Measurements from ENCODE around the gene KANSL3. TPM values are rescaled to one million over a fixed set of nuclear protein-coding genes. Genes with fewer than 3 reads are reported as not detected.
A peak's percentile ranks its signal among the peaks of the same experiment; 100 is the strongest.
"Not testable (repeated sequence)": the region's sequence is repeated elsewhere in the genome, so short reads cannot be mapped to it uniquely, and the experiment has no call there.

KANSL3 gene
- polyA plus RNA-seq, 4 donors = 13.5 to 39.7 (median 18.0) TPM

DNA sequence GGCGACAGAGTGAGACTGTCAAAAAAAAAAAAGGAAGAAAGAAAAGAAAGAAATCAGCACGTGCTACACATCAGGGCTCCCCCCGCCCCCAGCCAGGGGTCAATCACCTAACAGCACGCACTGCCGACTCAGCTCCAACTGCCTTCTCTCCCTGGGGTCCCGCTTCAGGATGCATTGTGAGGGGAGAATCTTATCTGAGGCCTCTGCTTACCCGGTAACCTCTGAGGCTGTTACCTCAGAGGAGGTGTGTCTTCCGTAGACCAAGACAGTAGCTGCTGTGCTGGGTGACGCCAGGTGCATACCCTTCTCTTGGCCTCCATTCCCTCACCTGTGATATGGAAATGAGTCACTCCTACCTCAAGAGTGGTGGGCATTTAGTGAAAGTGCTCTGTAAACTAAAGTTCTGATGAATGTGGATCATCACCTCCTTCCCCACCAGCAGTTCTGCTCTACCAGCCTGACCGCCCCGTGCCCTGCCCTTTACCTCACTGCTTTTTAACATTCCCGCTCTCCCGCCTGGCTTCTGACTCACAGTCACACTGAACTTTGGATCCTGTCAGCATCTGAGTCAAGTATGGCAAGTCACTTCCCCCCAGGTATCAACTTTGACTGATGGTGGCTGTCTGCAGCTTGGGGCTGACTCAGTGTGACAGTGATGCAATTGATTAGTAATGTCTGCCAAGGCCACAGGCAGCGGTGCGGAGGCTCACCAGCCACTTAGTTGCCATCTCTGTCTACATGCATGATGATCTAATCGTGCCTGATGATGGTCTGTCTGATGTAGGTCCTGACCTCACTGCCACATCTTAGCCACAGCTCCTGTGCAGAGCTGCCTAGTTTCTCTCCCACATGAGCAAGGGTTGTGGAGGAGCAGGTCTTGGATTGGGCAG is 81.4 kb downstream of the KANSL3 start:
- 14 to 59% (median 39%) methylated on average over 16 of the region's 16 CpGs for WGBS, 3 donors
- FAIRE-seq (no peak), DNase-seq (peak; percentile 95 to 99)
- Histone ChIP-seq H3K4me3 (ENCODE audit: low read depth in 1 of 3, low read length in 3 of 3) (peak overlapping the region in 1 of 3 donors; percentile 17), H3K27me3 (ENCODE audit: control insufficient read depth in 3 of 3, insufficient read depth in 3 of 3, low read length in 3 of 3) (no peaks in the 10 kb centered on the region), H3K36me3 (ENCODE audit: control insufficient read depth in 3 of 3, insufficient read depth in 2 of 3, low read depth in 1 of 3, low read length in 3 of 3) (peaks cover 0 to 11% (median 0%) of the 10 kb centered on the region in 3 donors), H3K9me3 (ENCODE audit: control insufficient read depth in 2 of 2, insufficient read depth in 1 of 2, low read depth in 1 of 2, low read length in 1 of 2) (peaks cover 0 to 8% of the 10 kb centered on the region in 2 donors), H3K27ac (ENCODE audit: low read depth in 1 of 3, low read length in 2 of 3) (peak overlapping the region in 2 of 3 donors; percentile 55 to 87), H3K4me1 (ENCODE audit: control insufficient read depth in 3 of 3, insufficient read depth in 2 of 3, low read depth in 1 of 3, low read length in 2 of 3) (peaks cover 0 to 11% (median 0%) of the 10 kb centered on the region in 3 donors)

- Histone ChIP-seq H3K4me3 (ENCODE audit: low read depth in 1 of 3, low read length in 3 of 3) (no peak overlapping the region), H3K9me3 (ENCODE audit: control insufficient read depth in 2 of 2, insufficient read depth in 1 of 2, low read depth in 1 of 2, low read length in 1 of 2) (peaks cover 0 to 8% of the 10 kb centered on the region in 2 donors), H3K36me3 (ENCODE audit: control insufficient read depth in 3 of 3, insufficient read depth in 2 of 3, low read depth in 1 of 3, low read length in 3 of 3) (peaks cover 0 to 25% (median 3%) of the 10 kb centered on the region in 3 donors), H3K27me3 (ENCODE audit: control insufficient read depth in 3 of 3, insufficient read depth in 3 of 3, low read length in 3 of 3) (no peaks in the 10 kb centered on the region), H3K4me1 (ENCODE audit: control insufficient read depth in 3 of 3, insufficient read depth in 2 of 3, low read depth in 1 of 3, low read length in 2 of 3) (peaks cover 0 to 15% (median 0%) of the 10 kb centered on the region in 3 donors), H3K27ac (ENCODE audit: low read depth in 1 of 3, low read length in 2 of 3) (no peak overlapping the region)
- 82 to 88% (median 87%) methylated on average over 14 of the region's 14 CpGs for WGBS, 3 donors
- FAIRE-seq (no peak), DNase-seq (no peak)
Observed at GRCh38 chr2:96555146-96555610, 82.9 kb downstream of the KANSL3 start.

- 39 to 47% (median 39%) methylated on average over 33 to 35 of the region's 35 CpGs for WGBS, 3 donors
- Histone ChIP-seq H3K9me3 (ENCODE audit: control insufficient read depth in 2 of 2, insufficient read depth in 1 of 2, low read depth in 1 of 2, low read length in 1 of 2) (peaks cover 0 to 8% of the 10 kb centered on the region in 2 donors), H3K36me3 (ENCODE audit: control insufficient read depth in 3 of 3, insufficient read depth in 2 of 3, low read depth in 1 of 3, low read length in 3 of 3) (peaks cover 0 to 26% (median 3%) of the 10 kb centered on the region in 3 donors), H3K27me3 (ENCODE audit: control insufficient read depth in 3 of 3, insufficient read depth in 3 of 3, low read length in 3 of 3) (no peaks in the 10 kb centered on the region), H3K4me1 (ENCODE audit: control insufficient read depth in 3 of 3, insufficient read depth in 2 of 3, low read depth in 1 of 3, low read length in 2 of 3) (peaks cover 0 to 19% (median 0%) of the 10 kb centered on the region in 3 donors), H3K4me3 (ENCODE audit: low read depth in 1 of 3, low read length in 3 of 3) (no peak overlapping the region), H3K27ac (ENCODE audit: low read depth in 1 of 3, low read length in 2 of 3) (no peak overlapping the region)
- FAIRE-seq = no peak
- peak; percentile 54 to 68 for DNase-seq
Observed at GRCh38 chr2:96554293-96555145, 83.6 kb downstream of the KANSL3 start.

DNA sequence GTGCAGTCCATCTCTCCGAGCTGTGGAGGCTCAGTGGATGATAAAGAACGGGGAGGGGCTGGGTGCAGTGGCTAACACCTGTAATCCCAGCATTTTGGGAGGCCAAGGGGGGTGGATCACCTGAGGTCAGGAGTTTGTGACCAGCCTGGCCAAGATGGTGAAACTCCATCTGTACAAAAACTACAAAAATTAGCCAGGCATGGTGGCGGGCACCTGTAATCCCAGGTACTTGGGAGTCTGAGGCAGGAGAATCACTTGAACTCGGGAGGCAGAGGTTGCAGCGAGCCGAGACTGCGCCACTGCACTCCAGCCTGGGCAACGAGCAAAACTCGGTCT is 84.2 kb downstream of the KANSL3 start:
- peaks cover 0 to 32% (median 3%) of the 10 kb centered on the region in 3 donors for H3K36me3 ChIP-seq (ENCODE audit: control insufficient read depth in 3 of 3, insufficient read depth in 2 of 3, low read depth in 1 of 3, low read length in 3 of 3)
- WGBS, 3 donors = 43 to 46% (median 45%) methylated on average over 8 to 9 of the region's 9 CpGs
- not testable (repeated sequence) for DNase-seq; H3K27ac ChIP-seq (ENCODE audit: low read depth in 1 of 3, low read length in 2 of 3); FAIRE-seq; H3K27me3 ChIP-seq (ENCODE audit: control insufficient read depth in 3 of 3, insufficient read depth in 3 of 3, low read length in 3 of 3); H3K9me3 ChIP-seq (ENCODE audit: control insufficient read depth in 2 of 2, insufficient read depth in 1 of 2, low read depth in 1 of 2, low read length in 1 of 2); H3K4me3 ChIP-seq (ENCODE audit: low read depth in 1 of 3, low read length in 3 of 3)
- H3K4me1 ChIP-seq (ENCODE audit: control insufficient read depth in 3 of 3, insufficient read depth in 2 of 3, low read depth in 1 of 3, low read length in 2 of 3) = peaks cover 0 to 25% (median 0%) of the 10 kb centered on the region in 3 donors

DNA sequence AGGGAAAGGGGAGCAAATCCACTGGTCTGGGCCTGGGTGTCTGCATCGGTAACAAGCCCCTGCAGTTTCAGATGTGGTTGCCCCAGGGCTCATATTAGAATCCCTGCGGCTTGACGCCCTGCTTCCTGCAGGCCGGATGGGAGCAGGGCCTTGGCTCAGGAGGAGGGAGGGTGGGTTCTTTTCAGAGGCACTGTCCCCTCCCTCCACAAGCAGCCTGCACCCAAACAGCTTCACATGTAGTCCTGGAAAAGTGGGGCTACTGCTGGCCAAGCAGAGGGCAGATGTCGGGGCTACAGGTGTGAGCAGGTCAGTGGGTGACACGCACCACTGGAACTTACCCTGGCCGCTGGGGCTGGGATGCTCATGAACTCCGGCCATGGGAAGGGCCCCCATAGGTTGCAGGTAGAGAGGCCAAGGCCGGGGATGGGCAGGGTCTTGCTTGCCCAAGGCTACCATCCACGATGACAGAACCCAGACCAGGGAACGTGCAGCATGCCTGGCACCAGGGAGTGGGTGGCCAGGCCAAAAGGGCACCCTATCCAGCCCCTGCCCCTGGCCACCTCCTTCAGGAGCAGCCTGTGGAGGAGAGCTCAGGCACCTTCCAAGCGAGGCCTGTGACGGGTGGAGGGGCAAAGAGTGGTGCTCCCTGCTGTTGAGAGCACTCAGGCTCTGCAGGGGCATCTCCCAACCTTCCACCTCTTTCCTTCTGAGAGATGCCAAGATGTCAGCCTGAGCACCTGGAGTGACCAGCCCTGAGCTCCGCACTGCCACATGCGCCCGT is 84.7 kb downstream of the KANSL3 start:
- 87 to 94% (median 92%) methylated on average over 15 to 16 of the region's 16 CpGs for WGBS, 3 donors
- H3K27ac ChIP-seq (ENCODE audit: low read depth in 1 of 3, low read length in 2 of 3) = no peak overlapping the region
- H3K9me3 ChIP-seq (ENCODE audit: control insufficient read depth in 2 of 2, insufficient read depth in 1 of 2, low read depth in 1 of 2, low read length in 1 of 2) = peaks cover 0 to 8% of the 10 kb centered on the region in 2 donors
- H3K36me3 ChIP-seq (ENCODE audit: control insufficient read depth in 3 of 3, insufficient read depth in 2 of 3, low read depth in 1 of 3, low read length in 3 of 3) = peaks cover 0 to 38% (median 3%) of the 10 kb centered on the region in 3 donors
- DNase-seq = no peak
- no peak overlapping the region for H3K4me3 ChIP-seq (ENCODE audit: low read depth in 1 of 3, low read length in 3 of 3)
- peaks cover 0 to 31% (median 0%) of the 10 kb centered on the region in 3 donors for H3K4me1 ChIP-seq (ENCODE audit: control insufficient read depth in 3 of 3, insufficient read depth in 2 of 3, low read depth in 1 of 3, low read length in 2 of 3)
- FAIRE-seq = no peak
- no peaks in the 10 kb centered on the region for H3K27me3 ChIP-seq (ENCODE audit: control insufficient read depth in 3 of 3, insufficient read depth in 3 of 3, low read length in 3 of 3)

DNA sequence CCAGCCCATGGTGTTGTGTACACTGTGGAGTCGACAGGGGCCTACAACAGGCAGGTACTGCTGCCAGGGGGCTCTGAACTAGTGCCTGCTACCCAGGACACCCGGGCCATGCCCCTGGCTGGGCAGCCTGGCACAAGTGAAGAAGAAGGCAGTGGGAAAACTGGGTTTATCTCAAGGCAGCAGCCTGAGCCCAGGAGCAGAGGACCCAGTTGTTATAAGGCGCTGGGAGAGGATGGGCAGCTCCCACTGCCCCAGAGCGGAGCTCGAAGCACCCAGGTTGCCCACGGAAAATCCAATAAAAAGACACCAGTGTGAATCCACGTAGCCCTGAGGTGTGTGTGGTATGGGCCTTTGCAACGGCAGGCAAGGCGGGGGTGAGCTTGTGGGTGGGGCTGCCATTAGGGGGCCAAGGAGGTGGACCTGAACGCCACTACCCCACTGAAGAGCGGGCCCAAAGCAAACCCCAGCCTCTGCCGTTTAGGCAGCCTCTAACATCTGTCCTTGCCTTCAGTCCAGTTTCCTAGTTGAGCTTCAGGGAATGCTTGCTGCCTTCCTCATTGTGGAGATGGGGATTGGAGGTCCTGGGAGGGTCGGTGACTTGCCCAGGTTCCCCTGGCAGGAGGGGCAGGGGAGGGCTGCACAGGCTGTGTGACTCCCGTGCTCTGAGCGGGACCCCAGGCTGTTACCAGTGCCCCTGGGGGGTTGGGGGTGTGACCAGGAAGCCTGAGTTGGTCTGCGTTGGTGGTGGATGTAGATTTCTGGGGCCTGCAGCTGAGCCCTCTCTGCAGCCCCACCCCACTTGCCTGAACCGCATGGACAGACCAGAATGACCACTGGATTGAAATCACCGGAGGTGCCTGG is 85.6 kb downstream of the KANSL3 start:
- FAIRE-seq = no peak
- 86 to 88% (median 86%) methylated on average over 18 of the region's 18 CpGs for WGBS, 3 donors
- H3K27ac ChIP-seq (ENCODE audit: low read depth in 1 of 3, low read length in 2 of 3) = no peak overlapping the region

GRCh38 chr2:96551605-96552314 is 86.4 kb downstream of the KANSL3 start:
- H3K4me3 ChIP-seq (ENCODE audit: low read depth in 1 of 3, low read length in 3 of 3) = no peak overlapping the region
- H3K36me3 ChIP-seq (ENCODE audit: control insufficient read depth in 3 of 3, insufficient read depth in 2 of 3, low read depth in 1 of 3, low read length in 3 of 3) = peaks cover 0 to 45% (median 3%) of the 10 kb centered on the region in 3 donors
- no peaks in the 10 kb centered on the region for H3K27me3 ChIP-seq (ENCODE audit: control insufficient read depth in 3 of 3, insufficient read depth in 3 of 3, low read length in 3 of 3)
- 92 to 98% (median 95%) methylated on average over 21 to 25 of the region's 25 CpGs for WGBS, 3 donors
- FAIRE-seq = no peak
- no peak overlapping the region for H3K27ac ChIP-seq (ENCODE audit: low read depth in 1 of 3, low read length in 2 of 3)
- peaks cover 0 to under 1% of the 10 kb centered on the region in 2 donors for H3K9me3 ChIP-seq (ENCODE audit: control insufficient read depth in 2 of 2, insufficient read depth in 1 of 2, low read depth in 1 of 2, low read length in 1 of 2)
- peaks cover 0 to 31% (median 0%) of the 10 kb centered on the region in 3 donors for H3K4me1 ChIP-seq (ENCODE audit: control insufficient read depth in 3 of 3, insufficient read depth in 2 of 3, low read depth in 1 of 3, low read length in 2 of 3)
- DNase-seq = no peak

More for the DNA sequence above, 85.6 kb downstream of the KANSL3 start:
- H3K36me3 ChIP-seq (ENCODE audit: control insufficient read depth in 3 of 3, insufficient read depth in 2 of 3, low read depth in 1 of 3, low read length in 3 of 3) = peaks cover 0 to 43% (median 3%) of the 10 kb centered on the region in 3 donors
- H3K4me1 ChIP-seq (ENCODE audit: control insufficient read depth in 3 of 3, insufficient read depth in 2 of 3, low read depth in 1 of 3, low read length in 2 of 3) = peaks cover 0 to 31% (median 0%) of the 10 kb centered on the region in 3 donors
- H3K27me3 ChIP-seq (ENCODE audit: control insufficient read depth in 3 of 3, insufficient read depth in 3 of 3, low read length in 3 of 3) = no peaks in the 10 kb centered on the region
- peaks cover 0 to 8% of the 10 kb centered on the region in 2 donors for H3K9me3 ChIP-seq (ENCODE audit: control insufficient read depth in 2 of 2, insufficient read depth in 1 of 2, low read depth in 1 of 2, low read length in 1 of 2)
- no peak overlapping the region for H3K4me3 ChIP-seq (ENCODE audit: low read depth in 1 of 3, low read length in 3 of 3)
- no peak for DNase-seq

All from small intestine (tissue), 7 donors.